Mesangial cell (primary cell): Measurements from ENCODE around the gene SLC6A7. TPM values are rescaled to one million over a fixed set of nuclear protein-coding genes. Genes with fewer than 3 reads are reported as not detected.

Source experiments
- total RNA-seq: library from RNA; depleted of rRNA; stranded (reverse); fragments of >200 nt; gene quantifications from 2 replicates; pipeline ENCODE4 v1.2.3, GENCODE V29; 2015

The SLC6A7 gene
- not detected in 2 replicates for total RNA-seq

GRCh38 chr5:150189728-150190502 is at the start of gene SLC6A7:
SLC6A7 (plus strand) TSS chr5:150190062; CDS start chr5:150190328, 266 bp downstream.

GRCh38 chr5:150155258-150156026 is 34.4 kb upstream of the SLC6A7 start, which contains the start of gene PDGFRB:
PDGFRB (minus strand) TSS chr5:150155845; CDS start chr5:150137047, 18,798 bp downstream.

GRCh38 chr5:150166650-150167511 is 23.0 kb upstream of the SLC6A7 start, which contains the start of gene CDX1:
CDX1 (plus strand) TSS chr5:150166778; CDS start chr5:150166877, 99 bp downstream.

Other genes starting within 250 kb of the SLC6A7 start
- under 0.01 TPM in 1 of 2 replicates, not detected in the other for gene PDE6A, start 245.3 kb upstream of the SLC6A7 start, total RNA-seq
- 10.4 and 11.7 TPM in 2 replicates for gene SLC26A2, start 229.3 kb upstream of the SLC6A7 start, total RNA-seq
- 2.6 and 3.7 TPM in 2 replicates for gene TIGD6, start 189.4 kb upstream of the SLC6A7 start, total RNA-seq
- gene HMGXB3, start 189.3 kb upstream of the SLC6A7 start, total RNA-seq, result 35.0 and 41.7 TPM in 2 replicates
- 0.13 and 0.16 TPM in 2 replicates for gene CSF1R, start 103.5 kb upstream of the SLC6A7 start, total RNA-seq
- 35.4 and 101 TPM in 2 replicates for gene PDGFRB, start 34.2 kb upstream of the SLC6A7 start, total RNA-seq
- 0.33 and 0.63 TPM in 2 replicates for gene CDX1, start 23.3 kb upstream of the SLC6A7 start, total RNA-seq
- gene CAMK2A, start 99.7 kb downstream of the SLC6A7 start, total RNA-seq, result 2.7 TPM in 1 of 2 replicates, not detected in the other
- gene ARSI, start 112.8 kb downstream of the SLC6A7 start, total RNA-seq, result 14.8 and 32.3 TPM in 2 replicates
- 18.5 and 55.9 TPM in 2 replicates for gene TCOF1, start 167.6 kb downstream of the SLC6A7 start, total RNA-seq
- 41.6 and 107 TPM in 2 replicates for gene CD74, start 222.8 kb downstream of the SLC6A7 start, total RNA-seq